RWPE1 (cell line): ENCODE data around the gene SLC25A44.

ENCODE experiments used
- CTCF ChIA-PET: fragments of 350-600 bp; sonication (Branson Sonifier 250); formaldehyde crosslinking; extraction: SDS; loops from one replicate; lab custom pipeline; 2021; lab: Yijun Ruan, JAX
- POLR2A ChIA-PET: fragments of 400-600 bp; formaldehyde crosslinking; extraction: SDS; loops from one replicate; lab custom pipeline; 2020; ENCODE audit warnings: antibody characterized with exemption; ENCODE audit not compliant: low non-redundant PET; lab: Yijun Ruan, JAX
- DNase-seq: peaks from one replicate; pipeline ENCODE4 v3.0.0; 2012; ENCODE audit warnings: low spot score
- H3K27ac ChIP-seq: fragments of 450-650 bp; 2 replicates; pipeline ENCODE4 v1.5.1; 2017
- TF ChIP-seq, protein P1 (sequence below): fragments of 450-650 bp; conservative IDR thresholded peaks from 2 replicates; pipeline ENCODE4 v1.5.1; 2017; ENCODE audit warnings: low read depth, mild to moderate bottlenecking

Gene SLC25A44

GRCh38 chr1:156160743-156161171 is 33.1 kb upstream of the SLC25A44 start:
- DNase-seq: no peak
- no peak overlapping the region for H3K27ac ChIP-seq
- TF ChIP-seq, protein P1, sequence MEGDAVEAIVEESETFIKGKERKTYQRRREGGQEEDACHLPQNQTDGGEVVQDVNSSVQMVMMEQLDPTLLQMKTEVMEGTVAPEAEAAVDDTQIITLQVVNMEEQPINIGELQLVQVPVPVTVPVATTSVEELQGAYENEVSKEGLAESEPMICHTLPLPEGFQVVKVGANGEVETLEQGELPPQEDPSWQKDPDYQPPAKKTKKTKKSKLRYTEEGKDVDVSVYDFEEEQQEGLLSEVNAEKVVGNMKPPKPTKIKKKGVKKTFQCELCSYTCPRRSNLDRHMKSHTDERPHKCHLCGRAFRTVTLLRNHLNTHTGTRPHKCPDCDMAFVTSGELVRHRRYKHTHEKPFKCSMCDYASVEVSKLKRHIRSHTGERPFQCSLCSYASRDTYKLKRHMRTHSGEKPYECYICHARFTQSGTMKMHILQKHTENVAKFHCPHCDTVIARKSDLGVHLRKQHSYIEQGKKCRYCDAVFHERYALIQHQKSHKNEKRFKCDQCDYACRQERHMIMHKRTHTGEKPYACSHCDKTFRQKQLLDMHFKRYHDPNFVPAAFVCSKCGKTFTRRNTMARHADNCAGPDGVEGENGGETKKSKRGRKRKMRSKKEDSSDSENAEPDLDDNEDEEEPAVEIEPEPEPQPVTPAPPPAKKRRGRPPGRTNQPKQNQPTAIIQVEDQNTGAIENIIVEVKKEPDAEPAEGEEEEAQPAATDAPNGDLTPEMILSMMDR: no peak
- ChIA-PET CTCF (interaction anchor here (0.6 kb wide), 1 partner anchor 99 kb away, joined by 5 read pairs; no protein-coding TSS in a partner anchor), POLR2A (no interaction called here)

DNA sequence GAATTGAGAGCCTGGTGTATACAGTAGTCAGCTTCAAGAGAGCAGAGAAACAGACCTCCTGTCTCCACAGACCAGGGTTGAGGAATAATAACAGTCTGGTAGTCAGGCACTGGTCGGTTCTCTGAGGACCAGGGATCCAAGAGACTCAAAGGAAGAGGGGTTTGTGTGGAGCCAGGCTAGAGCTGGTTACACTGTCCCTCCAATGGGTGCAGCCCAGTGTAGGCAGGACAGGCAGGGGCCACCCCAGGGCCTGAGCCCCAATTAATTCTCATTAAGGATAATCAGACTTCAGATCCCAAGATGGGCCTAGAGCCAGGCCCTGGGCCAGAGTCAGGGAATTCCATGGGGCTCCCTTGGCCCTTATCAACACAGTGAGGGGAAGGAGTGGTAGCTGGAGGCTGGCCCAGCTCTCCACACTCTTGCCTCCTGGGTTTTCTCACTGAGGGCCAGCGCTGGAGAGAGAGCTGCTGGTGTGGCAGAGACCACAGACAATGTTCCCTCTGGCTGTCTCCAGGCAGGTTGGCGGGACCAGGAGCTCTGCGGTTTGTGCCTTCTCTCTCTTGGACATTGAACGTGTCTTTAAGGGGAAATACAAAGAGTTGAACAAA is 31.4 kb upstream of the SLC25A44 start:
- ChIA-PET CTCF (interaction anchor here (0.6 to 1.4 kb wide), 2 partner anchors 72 to 1108 kb away, joined by 3 read pairs; no protein-coding TSS in a partner anchor), POLR2A (no interaction called here)
- no peak for DNase-seq
- TF ChIP-seq, protein P1: no peak
- H3K27ac ChIP-seq: no peak overlapping the region

DNA sequence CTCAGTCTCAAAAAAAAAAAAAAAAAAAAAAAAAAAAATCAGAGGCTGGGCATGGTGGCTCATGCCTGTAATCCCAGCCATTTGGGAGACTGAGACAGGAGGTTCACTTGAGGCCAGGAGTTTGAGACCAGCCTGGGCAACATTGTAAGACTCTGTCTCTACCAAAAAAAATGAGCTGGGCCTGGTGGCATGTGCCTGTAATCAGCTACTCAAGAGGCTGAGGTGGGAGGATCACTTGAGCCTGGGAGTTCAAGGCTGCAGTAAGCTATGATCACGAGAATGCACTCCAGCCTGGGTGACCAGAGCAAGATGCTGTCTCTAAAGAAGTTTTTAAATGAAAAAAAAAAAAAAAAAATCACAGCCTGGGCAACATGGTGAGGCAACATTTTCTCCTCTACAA is 30.2 kb upstream of the SLC25A44 start:
- POLR2A ChIA-PET: no interaction called here
- TF ChIP-seq, protein P1: no peak
- H3K27ac ChIP-seq: no peak overlapping the region
- CTCF ChIA-PET: interaction anchor here (0.6 to 1.2 kb wide), 3 partner anchors 14 to 68 kb away, joined by 3 to 4 read pairs (median 3); no protein-coding TSS in a partner anchor
- DNase-seq: no peak

DNA sequence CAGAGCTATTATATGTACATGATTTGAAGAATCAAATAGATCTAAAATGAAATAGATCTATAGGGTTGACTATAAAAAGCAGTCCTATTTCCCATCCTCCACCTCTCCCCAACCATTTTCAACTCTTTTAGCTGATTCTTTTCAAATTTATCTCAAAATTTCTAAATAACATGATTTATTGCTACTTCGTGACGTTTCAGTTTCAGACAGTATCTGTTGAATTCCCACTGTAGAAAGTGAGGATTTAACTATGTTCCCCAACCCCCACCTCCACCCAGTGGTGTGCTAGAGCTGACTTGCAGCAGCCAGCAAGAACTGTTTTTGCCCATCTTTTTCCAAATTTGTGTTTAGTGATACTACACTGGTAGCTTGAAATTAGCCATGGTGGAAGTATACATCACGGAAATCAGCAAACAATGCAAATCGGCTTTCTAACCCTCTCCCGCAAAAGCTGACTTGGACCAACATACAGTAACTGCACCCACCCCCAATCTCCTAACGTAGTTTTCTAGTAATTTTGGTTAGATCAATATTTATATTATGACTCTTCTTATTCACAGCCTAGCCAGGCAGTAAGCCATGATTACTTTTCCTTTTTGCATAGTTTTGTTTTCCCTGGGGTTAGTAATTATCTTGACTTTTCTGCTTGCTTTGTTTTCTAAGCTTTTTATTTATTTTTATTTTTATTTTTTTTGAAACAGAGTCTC is 29.6 kb upstream of the SLC25A44 start:
- H3K27ac ChIP-seq: no peak overlapping the region
- no peak for DNase-seq
- TF ChIP-seq, protein P1: no peak
- ChIA-PET POLR2A (interaction anchor here (0.7 kb wide), 1 partner anchor 230 kb away, joined by 8 read pairs; no protein-coding TSS in a partner anchor), CTCF (interaction anchor here (0.6 to 1.2 kb wide), 3 partner anchors 15 to 68 kb away, joined by 3 to 4 read pairs (median 3); no protein-coding TSS in a partner anchor)

DNA sequence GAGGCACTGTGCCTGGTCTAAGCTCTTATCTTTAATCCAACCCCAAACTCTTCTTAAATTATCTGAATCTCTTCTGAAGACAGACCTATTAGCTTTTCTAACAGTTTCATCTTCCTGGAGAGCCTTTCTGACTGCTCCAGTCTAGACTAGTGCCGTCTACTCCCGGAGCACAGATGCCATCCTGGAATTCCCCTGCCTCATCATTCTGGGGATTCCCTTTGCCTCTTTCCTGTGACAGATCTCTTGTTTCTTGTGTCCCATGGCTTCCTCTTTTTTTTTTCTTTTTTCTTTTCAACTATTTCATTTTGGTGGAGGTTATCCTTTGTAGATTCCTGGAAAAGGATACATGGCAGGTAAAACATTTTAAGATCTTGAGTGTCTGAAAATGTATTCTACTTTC is 28.8 kb upstream of the SLC25A44 start:
- no peak for DNase-seq
- TF ChIP-seq, protein P1: no peak
- ChIA-PET CTCF (no interaction called here), POLR2A (interaction anchor here (0.7 kb wide), 1 partner anchor 230 kb away, joined by 8 read pairs; no protein-coding TSS in a partner anchor)
- H3K27ac ChIP-seq: no peak overlapping the region

DNA sequence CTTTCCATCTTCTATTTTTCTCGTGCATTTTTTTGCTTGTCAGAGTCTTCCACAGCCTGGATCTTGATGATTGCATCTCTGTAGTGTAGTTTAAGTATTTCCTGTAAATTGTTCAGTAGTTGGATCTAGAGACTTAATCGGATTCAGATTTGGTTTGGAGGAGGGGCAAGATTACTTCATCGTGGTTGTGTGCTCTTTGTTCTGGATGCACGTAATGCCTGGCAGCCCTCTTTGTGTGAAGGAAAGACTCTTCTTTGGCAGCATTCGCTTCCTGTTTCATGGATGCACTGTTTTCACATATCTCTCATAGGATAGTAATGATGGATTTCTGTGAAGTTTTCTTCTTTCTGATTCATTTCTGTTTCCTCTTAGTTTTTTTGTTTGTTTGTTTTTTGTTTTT is 26.4 kb upstream of the SLC25A44 start:
- TF ChIP-seq, protein P1: no peak
- H3K27ac ChIP-seq: no peak overlapping the region
- no peak for DNase-seq
- POLR2A ChIA-PET: no interaction called here
- CTCF ChIA-PET: interaction anchor here (0.6 to 0.7 kb wide), 2 partner anchors 12 to 323 kb away, joined by 3 to 6 read pairs; no protein-coding TSS in a partner anchor
